ENCODE data around the gene CMA1.

CMA1 gene

GRCh38 chr14:24465368-24465767 is 42.7 kb downstream of the CMA1 start:
- DNase-seq (ENCODE audit: low spot score), result no peak

GRCh38 chr14:24463884-24464785 is 43.9 kb downstream of the CMA1 start:
- DNase-seq (ENCODE audit: low spot score), result no peak

- DNase-seq (ENCODE audit: low spot score), result no peak
These were observed 44.8 kb downstream of the CMA1 start for GRCh38 chr14:24463017-24463883.

GRCh38 chr14:24461336-24461735 is 46.7 kb downstream of the CMA1 start:
- no peak for DNase-seq (ENCODE audit: low spot score)

GRCh38 chr14:24459331-24459730 is 48.7 kb downstream of the CMA1 start:
- no peak for DNase-seq (ENCODE audit: low spot score)

- DNase-seq (ENCODE audit: low spot score), result no peak
These were observed 49.3 kb downstream of the CMA1 start for GRCh38 chr14:24458736-24459135.

- no peak for DNase-seq (ENCODE audit: low spot score)
These were observed 51.1 kb downstream of the CMA1 start for GRCh38 chr14:24456980-24457379.

Measured in hematopoietic multipotent progenitor cell treated with erythropoietin and hydrocortisone succinate and interleukin-3 and kit ligand, for 17 days (in vitro differentiated cells).